Measurements from ENCODE around the gene ATP9A. TPM values are rescaled to one million over a fixed set of nuclear protein-coding genes. Genes with fewer than 3 reads are reported as not detected.

Gene ATP9A
- total and polyA plus RNA-seq, 2 donors (not counting 1 experiment from before 2014, with no cell fraction given) = 23.3 to 96.3 TPM

GRCh38 chr20:51792960-51793359, 24.8 kb upstream of the ATP9A start:
- no peak overlapping the region for H2AFZ ChIP-seq (ENCODE audit: low read length)
- H3K27ac ChIP-seq (ENCODE audit: insufficient read depth, low read length) = no peak overlapping the region
- no peak overlapping the region for H3K4me3 ChIP-seq (replicated peaks in 1 of 4; ENCODE audit: control extremely low read depth in 1 of 4, insufficient read depth in 1 of 4, low read depth in 3 of 4, low read length in 4 of 4)
- H3K9me3 ChIP-seq (ENCODE audit: control insufficient read depth, insufficient read depth, low read depth, low read length) = no peaks in the 10 kb centered on the region
- H3K9ac ChIP-seq (ENCODE audit: insufficient read depth, low read length) = no peak overlapping the region
- H3K27me3 ChIP-seq (ENCODE audit: control insufficient read depth, insufficient read depth, low read length) = no peaks in the 10 kb centered on the region
- H3K4me1 ChIP-seq (ENCODE audit: control insufficient read depth, extremely low read depth, insufficient read depth, low read length) = no peaks in the 10 kb centered on the region
- TF ChIP-seq EZH2 (IDR thresholded peaks at IDR 0.05; ENCODE audit: low read length, missing control alignments) = no peak
- TF ChIP-seq CTCF (conservative IDR thresholded peaks at IDR 0.05 in 1 of 2, IDR thresholded peaks at IDR 0.05 in 1 of 2; ENCODE audit: low read depth in 1 of 2, low read length in 2 of 2) = no peak
- no peaks in the 10 kb centered on the region for H3K79me2 ChIP-seq (ENCODE audit: control insufficient read depth, insufficient read depth, low read length)
- DNase-seq (ENCODE audit: low read depth in 2 of 2) = no peak
- H3K4me2 ChIP-seq (ENCODE audit: extremely low read depth, insufficient read depth, low read length) = no peak overlapping the region
- H3K36me3 ChIP-seq (ENCODE audit: control insufficient read depth, insufficient read depth, low read length) = no peaks in the 10 kb centered on the region
- no peaks in the 10 kb centered on the region for H4K20me1 ChIP-seq (ENCODE audit: control insufficient read depth, extremely low read depth, insufficient read depth, low read length)

- Histone ChIP-seq H3K4me1 (ENCODE audit: control insufficient read depth, extremely low read depth, insufficient read depth, low read length) (no peaks in the 10 kb centered on the region), H3K4me2 (ENCODE audit: extremely low read depth, insufficient read depth, low read length) (no peak overlapping the region), H3K9me3 (ENCODE audit: control insufficient read depth, insufficient read depth, low read depth, low read length) (no peaks in the 10 kb centered on the region), H3K9ac (ENCODE audit: insufficient read depth, low read length) (no peak overlapping the region), H3K4me3 (replicated peaks in 1 of 4; ENCODE audit: control extremely low read depth in 1 of 4, insufficient read depth in 1 of 4, low read depth in 3 of 4, low read length in 4 of 4) (no peak overlapping the region), H3K27ac (ENCODE audit: insufficient read depth, low read length) (no peak overlapping the region), H2AFZ (ENCODE audit: low read length) (no peak overlapping the region), H3K27me3 (ENCODE audit: control insufficient read depth, insufficient read depth, low read length) (no peaks in the 10 kb centered on the region), H3K36me3 (ENCODE audit: control insufficient read depth, insufficient read depth, low read length) (no peaks in the 10 kb centered on the region), H3K79me2 (ENCODE audit: control insufficient read depth, insufficient read depth, low read length) (no peaks in the 10 kb centered on the region), H4K20me1 (ENCODE audit: control insufficient read depth, extremely low read depth, insufficient read depth, low read length) (no peaks in the 10 kb centered on the region)
- TF ChIP-seq EZH2 (IDR thresholded peaks at IDR 0.05; ENCODE audit: low read length, missing control alignments) = no peak
- TF ChIP-seq CTCF (conservative IDR thresholded peaks at IDR 0.05 in 1 of 2, IDR thresholded peaks at IDR 0.05 in 1 of 2; ENCODE audit: low read depth in 1 of 2, low read length in 2 of 2) = no peak
- DNase-seq (ENCODE audit: low read depth in 2 of 2) = no peak
These were observed 23.4 kb upstream of the ATP9A start for GRCh38 chr20:51791626-51792025.

GRCh38 chr20:51790256-51790655, 22.1 kb upstream of the ATP9A start:
- Histone ChIP-seq H3K36me3 (ENCODE audit: control insufficient read depth, insufficient read depth, low read length) (no peaks in the 10 kb centered on the region), H3K79me2 (ENCODE audit: control insufficient read depth, insufficient read depth, low read length) (no peaks in the 10 kb centered on the region), H2AFZ (ENCODE audit: low read length) (no peak overlapping the region), H3K9me3 (ENCODE audit: control insufficient read depth, insufficient read depth, low read depth, low read length) (no peaks in the 10 kb centered on the region), H3K27me3 (ENCODE audit: control insufficient read depth, insufficient read depth, low read length) (no peaks in the 10 kb centered on the region), H3K4me3 (replicated peaks in 1 of 4; ENCODE audit: control extremely low read depth in 1 of 4, insufficient read depth in 1 of 4, low read depth in 3 of 4, low read length in 4 of 4) (no peak overlapping the region), H3K4me2 (ENCODE audit: extremely low read depth, insufficient read depth, low read length) (no peak overlapping the region), H4K20me1 (ENCODE audit: control insufficient read depth, extremely low read depth, insufficient read depth, low read length) (no peaks in the 10 kb centered on the region), H3K9ac (ENCODE audit: insufficient read depth, low read length) (no peak overlapping the region), H3K27ac (ENCODE audit: insufficient read depth, low read length) (no peak overlapping the region), H3K4me1 (ENCODE audit: control insufficient read depth, extremely low read depth, insufficient read depth, low read length) (no peaks in the 10 kb centered on the region)
- no peak for TF ChIP-seq EZH2 (IDR thresholded peaks at IDR 0.05; ENCODE audit: low read length, missing control alignments)
- TF ChIP-seq CTCF (conservative IDR thresholded peaks at IDR 0.05 in 1 of 2, IDR thresholded peaks at IDR 0.05 in 1 of 2; ENCODE audit: low read depth in 1 of 2, low read length in 2 of 2) = no peak
- no peak for DNase-seq (ENCODE audit: low read depth in 2 of 2)
